Measurements from ENCODE around the gene ZNF555.

ZNF555 gene

GRCh38 chr19:2827022-2827421 is 14.3 kb upstream of the ZNF555 start:
- no peak for DNase-seq

- DNase-seq: no peak
Measured at GRCh38 chr19:2827840-2828489, 13.3 kb upstream of the ZNF555 start.

- DNase-seq: no peak
Measured at GRCh38 chr19:2834294-2834871, 6.9 kb upstream of the ZNF555 start.

- DNase-seq: no peak
Measured at GRCh38 chr19:2837430-2837829, 3.8 kb upstream of the ZNF555 start.

- no peak for DNase-seq
Measured at GRCh38 chr19:2841855-2842574, 740 bp downstream of the ZNF555 start.

- no peak for DNase-seq
Measured at GRCh38 chr19:2845107-2845506, 3.8 kb downstream of the ZNF555 start.

GRCh38 chr19:2846180-2846894 is 5.1 kb downstream of the ZNF555 start:
- no peak for DNase-seq

- DNase-seq: no peak
Measured at GRCh38 chr19:2847507-2847906, 6.2 kb downstream of the ZNF555 start.

- peak; percentile 29 for DNase-seq
Measured at GRCh38 chr19:2848616-2849015, 7.3 kb downstream of the ZNF555 start.

GRCh38 chr19:2850256-2850925 is 9.1 kb downstream of the ZNF555 start:
- DNase-seq: no peak

- DNase-seq: no peak
Measured at GRCh38 chr19:2852598-2852997, 11.3 kb downstream of the ZNF555 start.

GRCh38 chr19:2853015-2853606 is 11.8 kb downstream of the ZNF555 start:
- no peak for DNase-seq

- DNase-seq: no peak
Measured at GRCh38 chr19:2854849-2855248, 13.6 kb downstream of the ZNF555 start.

- DNase-seq: no peak
Measured at GRCh38 chr19:2856457-2857050, 15.3 kb downstream of the ZNF555 start.

GRCh38 chr19:2858864-2859263 is 17.6 kb downstream of the ZNF555 start:
- no peak for DNase-seq

GRCh38 chr19:2863816-2864215 is 22.5 kb downstream of the ZNF555 start:
- no peak for DNase-seq

GRCh38 chr19:2865334-2866100 is 24.2 kb downstream of the ZNF555 start:
- DNase-seq: no peak

GRCh38 chr19:2866495-2867024 is 25.3 kb downstream of the ZNF555 start:
- DNase-seq: no peak

- DNase-seq: no peak
Measured at GRCh38 chr19:2867025-2867991, 26.0 kb downstream of the ZNF555 start, which contains the start of gene ZNF556. Gene ZNF556, plus strand, starts transcription at chr19:2867335. Its CDS starts 87 bp downstream, at chr19:2867422.

Measured in fibroblast of skin of back (primary cell).